HEK293 (cell line): ENCODE data around the gene SLC51B.
A peak's percentile ranks its signal among the peaks of the same experiment; 100 is the strongest.

Experiments
- CTCF ChIA-PET: fragments of 350-600 bp; formaldehyde crosslinking; extraction: SDS; loops from one replicate; lab custom pipeline; 2021; ENCODE audit warnings: antibody characterized with exemption; lab: Yijun Ruan, JAX
- POLR2A ChIA-PET: fragments of 300-600 bp; formaldehyde crosslinking; extraction: SDS; loops from one replicate; lab custom pipeline; 2020; ENCODE audit warnings: antibody characterized with exemption, inconsistent platforms; lab: Yijun Ruan, JAX
- H3K27ac ChIP-seq: fragments of 200-500 bp; sonication (Bioruptor generic); 2 replicates; pipeline ENCODE4 v1.5.1; 2014; ENCODE audit warnings: low read depth, low read length, control low read depth, inconsistent platforms; ENCODE audit errors: extremely low read depth
- H3K36me3 ChIP-seq, 2 experiments: fragments of 200-500 bp in 1 of 2; sonication (Bioruptor generic) in 1 of 2; 1 replicate in 1 of 2; 2 replicates in 1 of 2; pipeline ENCODE4 v1.5.1; 2014 to 2017; ENCODE audit warnings: inconsistent platforms in 2 of 2, low read length in 2 of 2; ENCODE audit not compliant: control insufficient read depth in 2 of 2, insufficient read depth in 1 of 2
- H3K4me1 ChIP-seq: fragments of 200-500 bp; sonication (Bioruptor generic); 2 replicates; pipeline ENCODE4 v1.5.1; 2014; ENCODE audit warnings: mild to moderate bottlenecking, low read length, inconsistent platforms; ENCODE audit not compliant: control insufficient read depth, insufficient read depth
- H3K4me3 ChIP-seq: 2 replicates; pipeline ENCODE4 v1.5.1; 2011; ENCODE audit warnings: low read depth, mild to moderate bottlenecking, control low read depth, low read length, moderate library complexity
- H3K9me3 ChIP-seq: fragments of 200-500 bp; sonication (Bioruptor generic); 2 replicates; pipeline ENCODE4 v1.5.1; 2014; ENCODE audit warnings: low read depth, low read length, inconsistent platforms; ENCODE audit not compliant: control insufficient read depth, insufficient read depth
- BCL11A ChIP-seq: fragments of 450-650 bp; formaldehyde crosslinking; IDR thresholded peaks from 2 replicates; pipeline ENCODE4 v1.5.1; 2016; ENCODE audit warnings: low read depth, missing biosample characterization, missing genetic modification characterization
- EGR2 ChIP-seq: fragments of 450-650 bp; formaldehyde crosslinking; IDR thresholded peaks from 2 replicates; pipeline ENCODE4 v1.5.1; 2016; ENCODE audit warnings: low read depth, missing biosample characterization, missing genetic modification characterization
- FEZF1 ChIP-seq: fragments of 450-650 bp; formaldehyde crosslinking; IDR thresholded peaks from 2 replicates; pipeline ENCODE4 v1.5.1; 2016; ENCODE audit warnings: missing biosample characterization, missing genetic modification characterization
- HOXD13 ChIP-seq: sonication (generic); formaldehyde crosslinking; IDR thresholded peaks from 2 replicates; pipeline ENCODE4 v1.8.0; 2022; ENCODE audit warnings: missing genetic modification reagents, borderline replicate concordance
- KLF1 ChIP-seq: fragments of 450-650 bp; formaldehyde crosslinking; IDR thresholded peaks from 2 replicates; pipeline ENCODE4 v1.5.1; 2016; ENCODE audit warnings: missing biosample characterization, missing genetic modification characterization
- KLF10 ChIP-seq: fragments of 450-650 bp; IDR thresholded peaks from 2 replicates; pipeline ENCODE4 v1.5.1; 2018; ENCODE audit warnings: missing biosample characterization, mild to moderate bottlenecking, missing genetic modification characterization
- KLF7 ChIP-seq: fragments of 450-650 bp; formaldehyde crosslinking; IDR thresholded peaks from 2 replicates; pipeline ENCODE4 v1.5.1; 2016; ENCODE audit warnings: missing biosample characterization, missing genetic modification characterization, borderline replicate concordance
- OVOL3 ChIP-seq: fragments of 450-650 bp; formaldehyde crosslinking; IDR thresholded peaks from 2 replicates; pipeline ENCODE4 v1.5.1; 2016; ENCODE audit warnings: missing biosample characterization, missing genetic modification characterization
- SALL2 ChIP-seq: fragments of 450-650 bp; formaldehyde crosslinking; IDR thresholded peaks from 2 replicates; pipeline ENCODE4 v1.5.0; 2017; ENCODE audit warnings: missing biosample characterization, mild to moderate bottlenecking, missing genetic modification characterization, borderline replicate concordance
- SP3 ChIP-seq: fragments of 450-650 bp; formaldehyde crosslinking; IDR thresholded peaks from 2 replicates; pipeline ENCODE4 v1.5.1; 2016; ENCODE audit warnings: missing biosample characterization, missing genetic modification characterization
- WT1 ChIP-seq: fragments of 450-650 bp; formaldehyde crosslinking; IDR thresholded peaks from 2 replicates; pipeline ENCODE4 v1.5.1; 2016; ENCODE audit warnings: missing biosample characterization, missing genetic modification characterization
- YY1 ChIP-seq: fragments of 450-650 bp; formaldehyde crosslinking; IDR thresholded peaks from 2 replicates; pipeline ENCODE4 v1.5.1; 2018; ENCODE audit warnings: missing biosample characterization, missing genetic modification characterization
- ZBTB17 ChIP-seq: fragments of 450-650 bp; formaldehyde crosslinking; IDR thresholded peaks from 2 replicates; pipeline ENCODE4 v1.5.1; 2016; ENCODE audit warnings: missing biosample characterization, missing genetic modification characterization
- ZBTB21 ChIP-seq: fragments of 450-650 bp; formaldehyde crosslinking; IDR thresholded peaks from 2 replicates; pipeline ENCODE4 v1.5.1; 2017; ENCODE audit warnings: missing biosample characterization, missing genetic modification characterization
- ZFHX2 ChIP-seq: fragments of 450-650 bp; formaldehyde crosslinking; conservative IDR thresholded peaks from 2 replicates; pipeline ENCODE4 v1.5.1; 2016; ENCODE audit warnings: missing biosample characterization, missing genetic modification characterization
- ZFP3 ChIP-seq: fragments of 450-650 bp; formaldehyde crosslinking; IDR thresholded peaks from 2 replicates; pipeline ENCODE4 v1.5.1; 2016; ENCODE audit warnings: low read depth, missing biosample characterization, missing genetic modification characterization
- ZNF112 ChIP-seq: fragments of 450-650 bp; formaldehyde crosslinking; IDR thresholded peaks from 2 replicates; pipeline ENCODE4 v1.5.0; 2017; ENCODE audit warnings: missing biosample characterization, missing genetic modification characterization
- ZNF239 ChIP-seq: fragments of 450-650 bp; formaldehyde crosslinking; IDR thresholded peaks from 2 replicates; pipeline ENCODE4 v1.5.1; 2016; ENCODE audit warnings: missing biosample characterization, missing genetic modification characterization
- ZNF324 ChIP-seq: fragments of 450-650 bp; formaldehyde crosslinking; IDR thresholded peaks from 2 replicates; pipeline ENCODE4 v1.5.1; 2016; ENCODE audit warnings: missing biosample characterization, missing genetic modification characterization
- ZNF341 ChIP-seq: fragments of 450-650 bp; formaldehyde crosslinking; IDR thresholded peaks from 2 replicates; pipeline ENCODE4; 2016; ENCODE audit warnings: low read depth, missing biosample characterization, missing genetic modification characterization
- ZNF37A ChIP-seq: fragments of 450-650 bp; IDR thresholded peaks from 2 replicates; pipeline ENCODE4 v1.5.1; 2018; ENCODE audit warnings: missing biosample characterization, missing genetic modification characterization
- ZNF600 ChIP-seq: fragments of 450-650 bp; formaldehyde crosslinking; IDR thresholded peaks from 2 replicates; pipeline ENCODE4 v1.5.1; 2016; ENCODE audit warnings: missing biosample characterization, missing genetic modification characterization
- ZNF626 ChIP-seq: fragments of 450-650 bp; sonication (Bioruptor Pico); formaldehyde crosslinking; IDR thresholded peaks from 2 replicates; pipeline ENCODE4 v1.5.1; 2018; ENCODE audit warnings: missing biosample characterization, missing genetic modification characterization, inconsistent platforms
- ZNF654 ChIP-seq: fragments of 450-650 bp; formaldehyde crosslinking; IDR thresholded peaks from 2 replicates; pipeline ENCODE4 v1.5.1; 2016; ENCODE audit warnings: low read depth, missing biosample characterization, missing genetic modification characterization
- ZNF664 ChIP-seq: fragments of 450-650 bp; formaldehyde crosslinking; IDR thresholded peaks from 2 replicates; pipeline ENCODE4 v1.5.1; 2016; ENCODE audit warnings: missing biosample characterization, missing genetic modification characterization
- ZNF670 ChIP-seq: fragments of 450-650 bp; formaldehyde crosslinking; IDR thresholded peaks from 2 replicates; pipeline ENCODE4 v1.5.1; 2016; ENCODE audit warnings: missing biosample characterization, missing genetic modification characterization, low read depth
- ZNF677 ChIP-seq: fragments of 450-650 bp; IDR thresholded peaks from 2 replicates; pipeline ENCODE4 v1.5.0; 2018; ENCODE audit warnings: missing biosample characterization, mild to moderate bottlenecking, missing genetic modification characterization, moderate library complexity
- ZNF776 ChIP-seq: fragments of 450-650 bp; formaldehyde crosslinking; IDR thresholded peaks from 2 replicates; pipeline ENCODE4 v1.5.0; 2017; ENCODE audit warnings: missing biosample characterization, missing genetic modification characterization, borderline replicate concordance
- ZNF777 ChIP-seq: fragments of 450-650 bp; formaldehyde crosslinking; IDR thresholded peaks from 2 replicates; pipeline ENCODE4 v1.5.1; 2017; ENCODE audit warnings: missing biosample characterization, missing genetic modification characterization, borderline replicate concordance
- ZSCAN16 ChIP-seq: fragments of 450-650 bp; formaldehyde crosslinking; IDR thresholded peaks from 2 replicates; pipeline ENCODE4 v1.5.1; 2016; ENCODE audit warnings: missing biosample characterization, missing genetic modification characterization
- ZXDB ChIP-seq: fragments of 450-650 bp; formaldehyde crosslinking; IDR thresholded peaks from 2 replicates; pipeline ENCODE4 v1.5.1; 2016; ENCODE audit warnings: missing biosample characterization, missing genetic modification characterization
- TF ChIP-seq, protein P1 (sequence below): fragments of 450-650 bp; formaldehyde crosslinking; IDR thresholded peaks from 2 replicates; pipeline ENCODE4 v1.5.1; 2016; ENCODE audit warnings: missing biosample characterization, missing genetic modification characterization
- TF ChIP-seq, protein P2 (sequence below): fragments of 450-650 bp; formaldehyde crosslinking; IDR thresholded peaks from 2 replicates; pipeline ENCODE4 v1.5.1; 2016; ENCODE audit warnings: missing biosample characterization, missing genetic modification characterization
- TF ChIP-seq, protein P3 (sequence below): fragments of 450-650 bp; formaldehyde crosslinking; IDR thresholded peaks from 2 replicates; pipeline ENCODE4 v1.5.1; 2016; ENCODE audit warnings: missing biosample characterization, missing genetic modification characterization
- TF ChIP-seq, protein P4 (sequence below): fragments of 450-650 bp; formaldehyde crosslinking; IDR thresholded peaks from 2 replicates; pipeline ENCODE4 v1.5.1; 2017; ENCODE audit warnings: missing biosample characterization, mild to moderate bottlenecking, missing genetic modification characterization, moderate library complexity

The SLC51B gene

DNA sequence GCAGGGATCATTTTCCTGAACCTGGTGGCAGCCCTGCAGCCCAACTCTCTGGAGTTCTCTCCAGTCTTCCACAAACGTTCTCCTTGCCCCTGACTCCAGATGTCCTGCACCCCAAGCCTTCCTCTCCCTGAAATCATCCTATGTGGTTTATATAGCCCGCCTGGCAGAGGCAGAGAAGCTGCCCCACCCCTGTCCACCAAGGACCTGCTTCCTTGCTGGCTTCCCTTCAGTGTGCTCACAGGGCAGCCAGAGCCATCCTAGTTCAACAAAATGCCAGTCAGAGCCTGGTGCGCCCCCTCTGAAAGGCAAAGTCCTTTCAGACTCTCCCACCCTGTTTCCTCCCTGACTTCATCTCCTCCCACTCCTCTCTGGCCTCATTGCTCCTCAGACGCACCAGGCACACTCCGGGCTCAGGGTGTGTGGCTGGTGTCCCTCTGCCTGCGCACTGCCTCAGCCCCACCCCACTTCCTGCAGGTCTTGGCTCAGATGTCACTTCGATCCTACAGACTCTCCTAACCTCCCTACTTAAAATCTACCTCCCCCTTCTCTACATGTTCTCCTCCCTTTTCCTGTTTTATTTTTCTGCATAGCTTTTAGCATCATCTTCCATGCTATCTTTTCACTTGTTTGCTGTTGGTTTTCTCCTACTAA, 37.2 kb downstream of the SLC51B start:
- Histone ChIP-seq H3K4me1 (peaks cover 9% of the 10 kb centered on the region), H3K36me3 (no peaks in the 10 kb centered on the region), H3K9me3 (no peaks in the 10 kb centered on the region), H3K4me3 (no peak overlapping the region), H3K27ac (no peak overlapping the region)
- ChIA-PET POLR2A (interaction anchor here (0.5 kb wide), 1 partner anchor 27 kb away, joined by 3 read pairs; no protein-coding TSS in a partner anchor), CTCF (interaction anchor here (0.6 to 8.2 kb wide), 11 partner anchors 12 to 350 kb away, joined by 3 to 94 read pairs (median 4); no protein-coding TSS in a partner anchor)
- TF ChIP-seq ZFHX2 (tag by site-specific recombination) (peak; percentile 86), ZSCAN16 (no peak), ZFP3 (tag by site-specific recombination) (no peak), FEZF1 (tag by site-specific recombination) (no peak), ZNF600 (tag by site-specific recombination) (peak; percentile 50; the same call in 1 of the 2 replicates), HOXD13 (CRISPR knock-in tag) (no peak), ZNF664 (tag by site-specific recombination) (no peak), ZNF670 (tag by site-specific recombination) (no peak), EGR2 (tag by site-specific recombination) (peak; percentile 86), ZNF37A (tag by site-specific recombination) (no peak), WT1 (tag by site-specific recombination) (peak; percentile 92), KLF10 (tag by site-specific recombination) (no peak), ZBTB21 (tag by site-specific recombination) (no peak), ZNF112 (no peak), KLF7 (tag by site-specific recombination) (no peak), ZNF239 (tag by site-specific recombination) (no peak), ZBTB17 (tag by site-specific recombination) (peak; percentile 91), ZNF626 (tag by site-specific recombination) (no peak), SP3 (tag by site-specific recombination) (no peak), ZNF777 (tag by site-specific recombination) (no peak), ZNF654 (tag by site-specific recombination) (no peak), YY1 (no peak), KLF1 (tag by site-specific recombination) (0 out of 2 replicates have a peak, but pooled peaks have one; percentile 12), SALL2 (tag by site-specific recombination) (no peak), ZNF341 (peak; percentile 65), OVOL3 (tag by site-specific recombination) (no peak), ZNF776 (tag by site-specific recombination) (no peak), ZNF677 (tag by site-specific recombination) (no peak), BCL11A (no peak), ZXDB (tag by site-specific recombination) (no peak), ZNF324 (tag by site-specific recombination) (no peak)
- TF ChIP-seq, protein P1, sequence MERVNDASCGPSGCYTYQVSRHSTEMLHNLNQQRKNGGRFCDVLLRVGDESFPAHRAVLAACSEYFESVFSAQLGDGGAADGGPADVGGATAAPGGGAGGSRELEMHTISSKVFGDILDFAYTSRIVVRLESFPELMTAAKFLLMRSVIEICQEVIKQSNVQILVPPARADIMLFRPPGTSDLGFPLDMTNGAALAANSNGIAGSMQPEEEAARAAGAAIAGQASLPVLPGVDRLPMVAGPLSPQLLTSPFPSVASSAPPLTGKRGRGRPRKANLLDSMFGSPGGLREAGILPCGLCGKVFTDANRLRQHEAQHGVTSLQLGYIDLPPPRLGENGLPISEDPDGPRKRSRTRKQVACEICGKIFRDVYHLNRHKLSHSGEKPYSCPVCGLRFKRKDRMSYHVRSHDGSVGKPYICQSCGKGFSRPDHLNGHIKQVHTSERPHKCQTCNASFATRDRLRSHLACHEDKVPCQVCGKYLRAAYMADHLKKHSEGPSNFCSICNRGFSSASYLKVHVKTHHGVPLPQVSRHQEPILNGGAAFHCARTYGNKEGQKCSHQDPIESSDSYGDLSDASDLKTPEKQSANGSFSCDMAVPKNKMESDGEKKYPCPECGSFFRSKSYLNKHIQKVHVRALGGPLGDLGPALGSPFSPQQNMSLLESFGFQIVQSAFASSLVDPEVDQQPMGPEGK (tag by site-specific recombination), result 0 out of 2 replicates have a peak, but pooled peaks have one; percentile 34
- TF ChIP-seq, protein P2, sequence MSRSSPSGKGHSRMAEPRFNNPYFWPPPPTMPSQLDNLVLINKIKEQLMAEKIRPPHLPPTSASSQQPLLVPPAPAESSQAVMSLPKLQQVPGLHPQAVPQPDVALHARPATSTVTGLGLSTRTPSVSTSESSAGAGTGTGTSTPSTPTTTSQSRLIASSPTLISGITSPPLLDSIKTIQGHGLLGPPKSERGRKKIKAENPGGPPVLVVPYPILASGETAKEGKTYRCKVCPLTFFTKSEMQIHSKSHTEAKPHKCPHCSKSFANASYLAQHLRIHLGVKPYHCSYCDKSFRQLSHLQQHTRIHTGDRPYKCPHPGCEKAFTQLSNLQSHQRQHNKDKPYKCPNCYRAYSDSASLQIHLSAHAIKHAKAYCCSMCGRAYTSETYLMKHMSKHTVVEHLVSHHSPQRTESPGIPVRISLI (tag by site-specific recombination), result no peak
- TF ChIP-seq, protein P3, sequence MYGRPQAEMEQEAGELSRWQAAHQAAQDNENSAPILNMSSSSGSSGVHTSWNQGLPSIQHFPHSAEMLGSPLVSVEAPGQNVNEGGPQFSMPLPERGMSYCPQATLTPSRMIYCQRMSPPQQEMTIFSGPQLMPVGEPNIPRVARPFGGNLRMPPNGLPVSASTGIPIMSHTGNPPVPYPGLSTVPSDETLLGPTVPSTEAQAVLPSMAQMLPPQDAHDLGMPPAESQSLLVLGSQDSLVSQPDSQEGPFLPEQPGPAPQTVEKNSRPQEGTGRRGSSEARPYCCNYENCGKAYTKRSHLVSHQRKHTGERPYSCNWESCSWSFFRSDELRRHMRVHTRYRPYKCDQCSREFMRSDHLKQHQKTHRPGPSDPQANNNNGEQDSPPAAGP, result 0 out of 2 replicates have a peak, but pooled peaks have one; percentile 33
- TF ChIP-seq, protein P4, sequence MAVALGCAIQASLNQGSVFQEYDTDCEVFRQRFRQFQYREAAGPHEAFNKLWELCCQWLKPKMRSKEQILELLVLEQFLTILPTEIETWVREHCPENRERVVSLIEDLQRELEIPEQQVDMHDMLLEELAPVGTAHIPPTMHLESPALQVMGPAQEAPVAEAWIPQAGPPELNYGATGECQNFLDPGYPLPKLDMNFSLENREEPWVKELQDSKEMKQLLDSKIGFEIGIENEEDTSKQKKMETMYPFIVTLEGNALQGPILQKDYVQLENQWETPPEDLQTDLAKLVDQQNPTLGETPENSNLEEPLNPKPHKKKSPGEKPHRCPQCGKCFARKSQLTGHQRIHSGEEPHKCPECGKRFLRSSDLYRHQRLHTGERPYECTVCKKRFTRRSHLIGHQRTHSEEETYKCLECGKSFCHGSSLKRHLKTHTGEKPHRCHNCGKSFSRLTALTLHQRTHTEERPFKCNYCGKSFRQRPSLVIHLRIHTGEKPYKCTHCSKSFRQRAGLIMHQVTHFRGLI (tag by site-specific recombination), result no peak
